ENCODE measurements around the gene OLIG2. TPM values are rescaled to one million over a fixed set of nuclear protein-coding genes. Genes with fewer than 3 reads are reported as not detected.

Gene OLIG2
- total RNA-seq, 4 donors from 2014 or later: not detected

DNA sequence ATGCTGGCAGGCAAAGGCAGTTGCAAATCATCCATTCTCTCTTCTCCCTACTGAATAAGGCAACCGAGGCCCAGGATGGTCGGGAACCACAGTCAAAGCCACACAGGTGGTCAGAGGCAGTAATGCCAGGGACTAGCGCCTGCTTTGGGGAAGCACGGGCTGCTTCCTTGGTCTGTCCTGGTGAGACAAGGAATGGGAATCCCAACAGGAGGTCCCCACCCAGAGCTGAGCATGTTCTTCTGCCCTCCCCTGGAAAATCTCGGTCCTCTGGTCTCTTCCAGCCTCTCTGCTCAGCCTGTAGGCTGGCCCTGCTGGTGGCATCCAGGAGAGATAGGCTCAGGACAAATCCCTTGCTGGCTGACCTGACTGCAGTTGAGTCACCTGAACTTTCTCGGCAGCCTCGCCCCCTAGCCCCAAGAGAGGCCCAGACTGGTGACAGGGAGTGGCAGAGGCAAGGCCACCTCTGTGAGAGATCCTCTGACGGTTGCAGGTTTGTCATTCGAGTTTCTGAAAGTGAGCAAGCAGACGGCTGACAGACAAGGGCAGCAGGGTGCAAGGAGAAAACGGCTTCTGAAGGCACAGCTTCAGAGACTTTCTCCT lies 50.0 kb downstream of the OLIG2 start:
- WGBS, 2 donors (ENCODE audit: low coverage in 1 of 2): 30% methylated on average over 4 of the region's 11 CpGs; no CpG with 5 or more reads in 1 of the 2 donors
- TF ChIP-seq POLR2A (IDR thresholded peaks at IDR 0.05): no peak
- no peak for TF ChIP-seq POLR2AphosphoS5 (IDR thresholded peaks at IDR 0.05)
- TF ChIP-seq, protein P1, sequence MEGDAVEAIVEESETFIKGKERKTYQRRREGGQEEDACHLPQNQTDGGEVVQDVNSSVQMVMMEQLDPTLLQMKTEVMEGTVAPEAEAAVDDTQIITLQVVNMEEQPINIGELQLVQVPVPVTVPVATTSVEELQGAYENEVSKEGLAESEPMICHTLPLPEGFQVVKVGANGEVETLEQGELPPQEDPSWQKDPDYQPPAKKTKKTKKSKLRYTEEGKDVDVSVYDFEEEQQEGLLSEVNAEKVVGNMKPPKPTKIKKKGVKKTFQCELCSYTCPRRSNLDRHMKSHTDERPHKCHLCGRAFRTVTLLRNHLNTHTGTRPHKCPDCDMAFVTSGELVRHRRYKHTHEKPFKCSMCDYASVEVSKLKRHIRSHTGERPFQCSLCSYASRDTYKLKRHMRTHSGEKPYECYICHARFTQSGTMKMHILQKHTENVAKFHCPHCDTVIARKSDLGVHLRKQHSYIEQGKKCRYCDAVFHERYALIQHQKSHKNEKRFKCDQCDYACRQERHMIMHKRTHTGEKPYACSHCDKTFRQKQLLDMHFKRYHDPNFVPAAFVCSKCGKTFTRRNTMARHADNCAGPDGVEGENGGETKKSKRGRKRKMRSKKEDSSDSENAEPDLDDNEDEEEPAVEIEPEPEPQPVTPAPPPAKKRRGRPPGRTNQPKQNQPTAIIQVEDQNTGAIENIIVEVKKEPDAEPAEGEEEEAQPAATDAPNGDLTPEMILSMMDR (IDR thresholded peaks at IDR 0.05): no peak
- no peak for TF ChIP-seq EP300 (IDR thresholded peaks at IDR 0.05)
- no peak overlapping the region for H3K4me3 ChIP-seq
- H3K36me3 ChIP-seq: no peaks in the 10 kb centered on the region
- H3K4me1 ChIP-seq: peaks cover 0 to 19% (median 11%) of the 10 kb centered on the region in 3 donors
- H3K27me3 ChIP-seq: peaks cover 84% of the 10 kb centered on the region
- ATAC-seq: no peak
- no peak overlapping the region for H3K27ac ChIP-seq
- H3K9me3 ChIP-seq: no peaks in the 10 kb centered on the region

DNA sequence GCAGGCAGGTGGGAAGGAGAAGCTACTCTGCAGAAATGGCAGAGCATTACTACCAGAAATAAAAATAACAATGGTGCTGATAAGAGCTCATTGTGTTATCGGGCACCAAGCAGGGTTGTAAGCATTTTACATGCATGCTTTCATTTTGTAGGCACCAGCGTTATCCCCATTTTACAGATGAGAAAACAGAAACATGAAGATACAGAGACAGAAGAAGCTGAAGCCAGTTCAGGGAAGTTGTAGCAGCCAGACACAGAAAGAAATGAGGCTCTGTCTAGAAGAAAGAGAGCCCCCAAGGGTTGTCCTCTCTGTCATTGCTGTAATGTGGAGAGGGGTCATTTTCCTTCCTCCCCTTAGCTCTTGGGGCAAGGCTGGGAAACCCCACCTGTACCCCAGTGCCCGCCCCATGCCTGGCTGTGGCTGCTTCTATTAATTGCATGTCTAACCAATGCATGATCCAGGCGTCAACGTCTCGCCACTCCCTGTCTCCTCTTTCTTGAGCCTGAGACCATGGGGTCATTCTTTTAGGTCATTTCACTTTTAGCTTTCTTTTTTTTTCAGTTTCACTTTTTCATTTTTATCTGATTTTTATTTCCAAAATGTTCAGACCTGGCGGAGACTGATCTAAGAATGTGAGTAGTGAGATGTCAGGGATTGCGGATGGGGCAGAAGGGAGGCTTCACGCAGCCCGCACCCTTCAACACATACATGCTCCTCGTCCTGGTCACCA lies 51.0 kb downstream of the OLIG2 start:
- Histone ChIP-seq H3K36me3 (no peaks in the 10 kb centered on the region), H3K27me3 (peaks cover 73% of the 10 kb centered on the region), H3K4me3 (no peak overlapping the region), H3K4me1 (peaks cover 0 to 8% (median 2%) of the 10 kb centered on the region in 3 donors), H3K9me3 (no peaks in the 10 kb centered on the region), H3K27ac (no peak overlapping the region)
- ATAC-seq: no peak
- 74 to 82% methylated on average over 4 to 11 of the region's 11 CpGs for WGBS, 2 donors (ENCODE audit: low coverage in 1 of 2)
- no peak for TF ChIP-seq POLR2AphosphoS5 (IDR thresholded peaks at IDR 0.05)
- TF ChIP-seq POLR2A (IDR thresholded peaks at IDR 0.05): no peak
- TF ChIP-seq, protein P1 (IDR thresholded peaks at IDR 0.05): no peak
- TF ChIP-seq EP300 (IDR thresholded peaks at IDR 0.05): no peak

Other genes starting within 250 kb of the OLIG2 start
- not detected for gene OLIG1, start 44.2 kb downstream of the OLIG2 start, total RNA-seq
- gene IFNAR2, start 204.0 kb downstream of the OLIG2 start, total RNA-seq: 10 to 100 TPM; 12.0 to 19.1 (median 14.7) TPM
- 10 to 100 TPM; 13.1 to 23.7 (median 20.5) TPM for gene IL10RB, start 240.4 kb downstream of the OLIG2 start, total RNA-seq

Measured in gastroesophageal sphincter (tissue), 4 donors.